Calu3 (cell line): ENCODE measurements around the gene JADE2. TPM values are rescaled to one million over a fixed set of nuclear protein-coding genes. Genes with fewer than 3 reads are reported as not detected.

ENCODE experiments used
- BruUV-seq: library from RNA; stranded (reverse); fragments of 400-500 nt; replicated peaks from 2 replicates; lab custom pipeline; 2021; lab: Mats Ljungman, UMichigan
- CTCF ChIA-PET: fragments of 300-600 bp; sonication (Branson Sonifier 250); formaldehyde crosslinking; loops from one replicate; lab custom pipeline; 2022; ENCODE audit warnings: antibody characterized with exemption; lab: Charles Lee
- DNase-seq: peaks from one replicate; pipeline ENCODE4 v3.0.0; 2022
- H3K27ac Mint-ChIP-seq: one replicate; pipeline ENCODE4 v1.8.0; 2022; ENCODE audit warnings: mixed read lengths; ENCODE audit not compliant: unreplicated experiment
- H3K27me3 Mint-ChIP-seq: one replicate; pipeline ENCODE4 v1.8.0; 2022; ENCODE audit warnings: mixed read lengths; ENCODE audit not compliant: unreplicated experiment
- H3K36me3 Mint-ChIP-seq: one replicate; pipeline ENCODE4 v1.8.0; 2022; ENCODE audit warnings: mild to moderate bottlenecking, moderate library complexity, mixed read lengths; ENCODE audit not compliant: insufficient read depth, unreplicated experiment
- H3K4me1 Mint-ChIP-seq: one replicate; pipeline ENCODE4 v1.8.0; 2022; ENCODE audit warnings: mild to moderate bottlenecking, low read depth, mixed read lengths; ENCODE audit not compliant: unreplicated experiment
- H3K4me3 Mint-ChIP-seq: one replicate; pipeline ENCODE4 v1.8.0; 2022; ENCODE audit warnings: mild to moderate bottlenecking, low read depth, moderate library complexity, mixed read lengths; ENCODE audit not compliant: unreplicated experiment
- H3K9me3 Mint-ChIP-seq: one replicate; pipeline ENCODE4 v1.8.0; 2022; ENCODE audit warnings: low read depth, mixed read lengths; ENCODE audit not compliant: unreplicated experiment
- intact Hi-C: fragments of 100-400 bp; cut with micrococcal nuclease; formaldehyde crosslinking; loops from one replicate; pipeline ENCODE4 v1.10.0; 2022; ENCODE audit not compliant: unreplicated experiment
- total RNA-seq: library from RNA; stranded (reverse); gene quantifications from 2 replicates; pipeline ENCODE4 v1.2.3, GENCODE V29; 2022
- TF ChIP-seq, protein P1 (sequence below): fragments of 200-600 bp; IDR thresholded peaks from one replicate; pipeline ENCODE4 v1.8.0; 2022; ENCODE audit warnings: antibody characterized with exemption; ENCODE audit not compliant: unreplicated experiment

Gene JADE2
- total RNA-seq, 1 experiment from 2014 or later, result 93.4 TPM

- Mint-ChIP-seq H3K4me1 (peaks cover 32% of the 10 kb centered on the region), H3K9me3 (no peaks in the 10 kb centered on the region), H3K27ac (no peak overlapping the region), H3K36me3 (peaks cover 40% of the 10 kb centered on the region), H3K4me3 (no peak overlapping the region), H3K27me3 (no peaks in the 10 kb centered on the region)
- DNase-seq, result no peak
- BruUV-seq, result no TSS peak
- CTCF ChIA-PET, result interaction anchor here (0.6 kb wide), 1 partner anchor 131 kb away, joined by 3 read pairs; no protein-coding TSS in a partner anchor
- TF ChIP-seq, protein P1, sequence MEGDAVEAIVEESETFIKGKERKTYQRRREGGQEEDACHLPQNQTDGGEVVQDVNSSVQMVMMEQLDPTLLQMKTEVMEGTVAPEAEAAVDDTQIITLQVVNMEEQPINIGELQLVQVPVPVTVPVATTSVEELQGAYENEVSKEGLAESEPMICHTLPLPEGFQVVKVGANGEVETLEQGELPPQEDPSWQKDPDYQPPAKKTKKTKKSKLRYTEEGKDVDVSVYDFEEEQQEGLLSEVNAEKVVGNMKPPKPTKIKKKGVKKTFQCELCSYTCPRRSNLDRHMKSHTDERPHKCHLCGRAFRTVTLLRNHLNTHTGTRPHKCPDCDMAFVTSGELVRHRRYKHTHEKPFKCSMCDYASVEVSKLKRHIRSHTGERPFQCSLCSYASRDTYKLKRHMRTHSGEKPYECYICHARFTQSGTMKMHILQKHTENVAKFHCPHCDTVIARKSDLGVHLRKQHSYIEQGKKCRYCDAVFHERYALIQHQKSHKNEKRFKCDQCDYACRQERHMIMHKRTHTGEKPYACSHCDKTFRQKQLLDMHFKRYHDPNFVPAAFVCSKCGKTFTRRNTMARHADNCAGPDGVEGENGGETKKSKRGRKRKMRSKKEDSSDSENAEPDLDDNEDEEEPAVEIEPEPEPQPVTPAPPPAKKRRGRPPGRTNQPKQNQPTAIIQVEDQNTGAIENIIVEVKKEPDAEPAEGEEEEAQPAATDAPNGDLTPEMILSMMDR, result no peak
- intact Hi-C loops, result loop anchor here (5.0 kb wide), 2 partner anchors 48 to 92 kb away; no protein-coding TSS in a partner anchor
Observed at GRCh38 chr5:134529460-134529859, 4.0 kb downstream of the JADE2 start.

DNA sequence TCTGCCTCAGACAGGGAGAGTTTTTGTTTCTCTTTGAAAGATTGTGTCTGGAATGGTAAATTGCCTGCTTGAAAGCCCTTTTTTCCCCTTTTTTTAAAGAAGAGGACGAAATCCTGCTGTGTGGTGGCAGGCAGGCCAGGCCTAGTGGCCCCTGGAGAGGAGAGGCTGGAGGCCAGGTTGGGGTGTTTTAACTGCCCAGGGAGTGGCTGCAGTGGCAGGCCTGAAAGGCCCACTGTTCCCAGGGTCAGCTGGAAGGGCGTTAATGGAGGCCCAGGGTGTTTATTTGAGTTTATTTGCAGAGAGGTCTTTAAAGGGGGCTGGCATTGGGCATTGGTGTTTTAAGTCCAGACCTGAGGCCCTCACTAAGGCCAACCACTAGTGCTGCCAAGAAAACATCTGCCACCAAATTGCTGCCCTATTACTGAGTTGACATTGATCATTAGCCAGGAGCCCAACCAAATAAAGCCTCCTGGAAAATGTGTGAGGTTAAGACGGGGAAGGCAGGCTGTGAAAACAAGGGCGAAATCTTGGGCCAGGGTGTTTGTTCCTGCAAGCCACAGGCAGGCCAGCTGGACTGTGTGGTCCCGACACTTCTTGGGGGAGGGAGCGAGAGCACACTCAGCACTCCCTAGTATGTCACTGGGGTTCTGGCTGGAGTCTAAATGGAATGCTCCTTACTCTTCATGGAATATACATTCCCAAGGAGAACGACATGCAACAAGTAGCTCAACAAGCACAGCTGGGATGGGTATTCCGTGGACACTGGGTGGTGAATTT, 5.0 kb downstream of the JADE2 start:
- intact Hi-C loops, result no loop called here
- H3K9me3 Mint-ChIP-seq, result no peaks in the 10 kb centered on the region
- no TSS peak for BruUV-seq
- H3K4me3 Mint-ChIP-seq, result no peak overlapping the region
- H3K27ac Mint-ChIP-seq, result no peak overlapping the region
- H3K4me1 Mint-ChIP-seq, result peaks cover 32% of the 10 kb centered on the region
- CTCF ChIA-PET, result interaction anchor here (0.7 kb wide), 1 partner anchor 21 kb away, joined by 3 read pairs; no protein-coding TSS in a partner anchor
- peaks cover 30% of the 10 kb centered on the region for H3K36me3 Mint-ChIP-seq
- DNase-seq, result no peak
- TF ChIP-seq, protein P1, result no peak
- no peaks in the 10 kb centered on the region for H3K27me3 Mint-ChIP-seq

DNA sequence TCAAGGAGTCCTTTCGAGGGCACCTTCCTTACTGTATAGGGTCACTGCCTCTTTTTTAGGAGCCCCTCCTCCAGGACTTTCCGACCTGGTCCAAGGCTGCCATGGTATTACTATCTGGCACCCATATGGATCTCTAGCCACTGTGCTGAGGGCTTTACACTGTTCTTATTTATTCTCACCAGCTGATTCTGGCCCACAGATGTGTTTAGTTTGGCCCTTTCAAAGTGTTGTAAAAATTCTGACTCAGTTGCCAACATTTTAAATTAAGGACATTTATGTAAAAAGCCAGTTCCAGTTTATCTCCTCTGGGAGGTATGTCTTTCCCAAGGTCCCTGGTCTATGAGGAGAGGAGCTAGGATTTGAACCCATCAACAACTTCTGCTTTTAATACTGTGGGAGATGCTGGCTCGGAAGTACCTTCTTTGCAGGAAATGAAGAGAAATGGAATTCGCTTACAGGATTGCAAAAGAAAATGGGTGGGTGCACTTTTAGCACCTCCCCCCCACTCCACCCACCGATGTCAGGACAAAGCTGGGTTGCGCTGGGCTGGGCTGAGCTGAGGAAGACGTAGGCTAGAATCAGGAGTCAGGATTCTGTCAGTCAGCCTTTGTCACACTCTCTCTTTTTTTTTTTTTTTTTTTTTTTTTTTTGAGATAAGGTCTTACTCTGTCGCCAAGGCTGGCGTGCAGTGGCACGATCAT, 7.8 kb downstream of the JADE2 start:
- intact Hi-C loops, result no loop called here
- H3K9me3 Mint-ChIP-seq, result no peaks in the 10 kb centered on the region
- TF ChIP-seq, protein P1, result no peak
- CTCF ChIA-PET, result no interaction called here
- BruUV-seq, result no TSS peak
- DNase-seq, result no peak
- no peak overlapping the region for H3K27ac Mint-ChIP-seq
- peaks cover 27% of the 10 kb centered on the region for H3K4me1 Mint-ChIP-seq
- H3K27me3 Mint-ChIP-seq, result no peaks in the 10 kb centered on the region
- H3K36me3 Mint-ChIP-seq, result peaks cover 22% of the 10 kb centered on the region
- H3K4me3 Mint-ChIP-seq, result no peak overlapping the region

DNA sequence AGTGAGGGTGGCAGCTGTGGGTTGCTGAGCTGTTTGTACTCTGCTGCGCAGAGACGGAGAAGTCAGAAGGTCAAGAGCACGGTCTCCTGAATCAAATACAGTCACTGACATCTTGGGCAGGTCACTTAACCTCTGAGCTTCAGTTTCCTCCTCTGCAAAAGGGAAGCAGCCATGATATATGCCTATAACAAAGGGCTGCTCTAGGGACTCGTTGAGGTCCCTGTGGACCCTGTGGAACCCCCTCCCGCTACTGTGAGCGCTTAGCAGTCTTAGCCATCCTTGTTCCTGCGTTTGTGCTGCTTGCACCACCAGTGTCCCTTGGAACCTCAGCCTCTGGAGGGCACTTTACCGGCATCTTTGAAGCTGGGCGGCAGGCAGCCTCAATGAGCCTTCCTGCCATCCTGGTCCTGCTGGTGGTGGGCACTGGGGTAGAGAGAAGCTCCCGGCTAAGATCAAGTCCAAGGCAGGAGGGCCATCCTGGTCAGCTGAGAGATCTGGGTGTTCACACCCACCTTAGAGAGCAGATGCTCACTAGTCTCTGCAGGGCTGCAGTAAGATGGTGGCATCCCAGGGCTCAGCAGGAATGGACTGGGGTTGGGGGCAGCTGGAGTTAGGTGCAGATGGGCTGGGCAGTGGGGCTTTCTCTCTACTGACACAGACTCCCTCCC, 8.7 kb downstream of the JADE2 start:
- DNase-seq, result no peak
- no peaks in the 10 kb centered on the region for H3K27me3 Mint-ChIP-seq
- H3K4me3 Mint-ChIP-seq, result no peak overlapping the region
- no peaks in the 10 kb centered on the region for H3K9me3 Mint-ChIP-seq
- peaks cover 19% of the 10 kb centered on the region for H3K4me1 Mint-ChIP-seq
- no TSS peak for BruUV-seq
- no peak overlapping the region for H3K27ac Mint-ChIP-seq
- H3K36me3 Mint-ChIP-seq, result peaks cover 28% of the 10 kb centered on the region
- CTCF ChIA-PET, result no interaction called here
- TF ChIP-seq, protein P1, result no peak
- intact Hi-C loops, result no loop called here
